Measurements from ENCODE around the gene KIAA1671. TPM values are rescaled to one million over a fixed set of nuclear protein-coding genes. Genes with fewer than 3 reads are reported as not detected.

KIAA1671 gene
- total RNA-seq, 2 experiments from 2014 or later: 6.5 to 6.8 TPM

DNA sequence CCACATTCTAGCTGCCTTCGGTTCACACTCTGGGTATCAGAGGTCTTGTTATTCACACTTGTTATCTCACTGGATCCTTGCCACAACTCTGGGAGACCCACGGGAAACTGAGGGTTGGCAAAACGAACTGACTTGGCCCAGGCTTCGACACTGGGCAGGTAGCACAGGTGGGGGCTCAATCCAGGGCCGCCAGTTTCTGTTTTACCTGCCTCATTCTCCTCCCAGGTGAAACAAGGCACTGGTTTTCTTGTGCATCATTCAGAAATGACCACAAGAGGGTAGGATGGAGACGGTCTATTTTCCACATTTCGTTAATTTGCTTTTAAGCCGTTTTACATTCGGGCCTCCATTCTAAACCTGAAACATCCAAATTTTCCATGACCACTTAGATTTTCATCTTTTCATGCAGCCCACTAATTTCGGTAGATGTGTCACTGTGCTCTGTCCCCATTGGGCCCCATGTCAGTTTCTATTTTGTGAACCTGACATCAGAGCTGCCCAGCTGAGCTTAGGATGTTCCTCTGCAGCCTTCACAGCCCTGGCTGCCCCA is 108.1 kb downstream of the KIAA1671 start:
- peak overlapping the region; percentile 90 for H3K27ac Mint-ChIP-seq
- H3K36me3 Mint-ChIP-seq (ENCODE audit: low read depth): no peaks in the 10 kb centered on the region
- peaks cover 75% of the 10 kb centered on the region for H3K4me1 Mint-ChIP-seq (ENCODE audit: low read depth)
- DNase-seq (peak; percentile 85), ATAC-seq (peak; percentile 74)
- TF ChIP-seq, protein P1, sequence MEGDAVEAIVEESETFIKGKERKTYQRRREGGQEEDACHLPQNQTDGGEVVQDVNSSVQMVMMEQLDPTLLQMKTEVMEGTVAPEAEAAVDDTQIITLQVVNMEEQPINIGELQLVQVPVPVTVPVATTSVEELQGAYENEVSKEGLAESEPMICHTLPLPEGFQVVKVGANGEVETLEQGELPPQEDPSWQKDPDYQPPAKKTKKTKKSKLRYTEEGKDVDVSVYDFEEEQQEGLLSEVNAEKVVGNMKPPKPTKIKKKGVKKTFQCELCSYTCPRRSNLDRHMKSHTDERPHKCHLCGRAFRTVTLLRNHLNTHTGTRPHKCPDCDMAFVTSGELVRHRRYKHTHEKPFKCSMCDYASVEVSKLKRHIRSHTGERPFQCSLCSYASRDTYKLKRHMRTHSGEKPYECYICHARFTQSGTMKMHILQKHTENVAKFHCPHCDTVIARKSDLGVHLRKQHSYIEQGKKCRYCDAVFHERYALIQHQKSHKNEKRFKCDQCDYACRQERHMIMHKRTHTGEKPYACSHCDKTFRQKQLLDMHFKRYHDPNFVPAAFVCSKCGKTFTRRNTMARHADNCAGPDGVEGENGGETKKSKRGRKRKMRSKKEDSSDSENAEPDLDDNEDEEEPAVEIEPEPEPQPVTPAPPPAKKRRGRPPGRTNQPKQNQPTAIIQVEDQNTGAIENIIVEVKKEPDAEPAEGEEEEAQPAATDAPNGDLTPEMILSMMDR (IDR thresholded peaks at IDR 0.05): peak; percentile 70
- no peaks in the 10 kb centered on the region for H3K9me3 Mint-ChIP-seq
- peak overlapping the region; percentile 57 for H3K4me3 Mint-ChIP-seq
- POLR2A ChIA-PET: interaction anchor here (0.9 to 6.4 kb wide), 5 partner anchors 10 to 506 kb away, joined by 3 to 44 read pairs (median 7); partner anchors contain the start of gene GUCD1
- intact Hi-C loops (cut with micrococcal nuclease): no loop called here
- no peaks in the 10 kb centered on the region for H3K27me3 Mint-ChIP-seq
- CTCF ChIA-PET: interaction anchor here (0.6 to 5.3 kb wide), 13 partner anchors 10 to 122 kb away, joined by 3 to 45 read pairs (median 5); no protein-coding TSS in a partner anchor

DNA sequence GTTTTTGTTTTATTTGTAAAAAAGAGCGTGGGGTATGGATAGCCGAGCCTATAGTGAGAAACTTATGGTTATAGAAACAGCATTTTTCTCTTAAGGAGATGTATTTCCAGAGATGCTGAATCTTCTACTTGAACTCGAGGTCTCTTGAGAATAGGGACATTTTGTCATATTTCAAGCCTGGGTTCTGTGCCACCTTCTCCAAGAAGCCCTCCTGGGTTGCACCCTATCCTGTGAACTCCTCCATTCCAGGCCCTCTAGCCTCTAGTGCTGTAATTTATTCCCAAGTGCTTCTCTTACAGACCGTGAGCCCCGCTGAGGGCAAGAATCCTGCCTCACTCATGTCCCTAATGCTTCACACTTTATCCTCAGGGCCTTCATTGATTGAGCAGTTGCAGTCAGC is 108.6 kb downstream of the KIAA1671 start:
- H3K4me1 Mint-ChIP-seq (ENCODE audit: low read depth): peaks cover 75% of the 10 kb centered on the region
- no peak for DNase-seq
- H3K27ac Mint-ChIP-seq: peak overlapping the region; percentile 90
- peak overlapping the region; percentile 57 for H3K4me3 Mint-ChIP-seq
- intact Hi-C loops (cut with micrococcal nuclease): no loop called here
- TF ChIP-seq, protein P1 (IDR thresholded peaks at IDR 0.05): no peak
- no peak for ATAC-seq
- no peaks in the 10 kb centered on the region for H3K9me3 Mint-ChIP-seq
- H3K27me3 Mint-ChIP-seq: no peaks in the 10 kb centered on the region
- H3K36me3 Mint-ChIP-seq (ENCODE audit: low read depth): no peaks in the 10 kb centered on the region
- ChIA-PET POLR2A (interaction anchor here (2.0 to 6.4 kb wide), 4 partner anchors 9 to 26 kb away, joined by 6 to 44 read pairs (median 8); no protein-coding TSS in a partner anchor), CTCF (interaction anchor here (0.6 to 5.3 kb wide), 11 partner anchors 9 to 122 kb away, joined by 3 to 45 read pairs (median 5); no protein-coding TSS in a partner anchor)

DNA sequence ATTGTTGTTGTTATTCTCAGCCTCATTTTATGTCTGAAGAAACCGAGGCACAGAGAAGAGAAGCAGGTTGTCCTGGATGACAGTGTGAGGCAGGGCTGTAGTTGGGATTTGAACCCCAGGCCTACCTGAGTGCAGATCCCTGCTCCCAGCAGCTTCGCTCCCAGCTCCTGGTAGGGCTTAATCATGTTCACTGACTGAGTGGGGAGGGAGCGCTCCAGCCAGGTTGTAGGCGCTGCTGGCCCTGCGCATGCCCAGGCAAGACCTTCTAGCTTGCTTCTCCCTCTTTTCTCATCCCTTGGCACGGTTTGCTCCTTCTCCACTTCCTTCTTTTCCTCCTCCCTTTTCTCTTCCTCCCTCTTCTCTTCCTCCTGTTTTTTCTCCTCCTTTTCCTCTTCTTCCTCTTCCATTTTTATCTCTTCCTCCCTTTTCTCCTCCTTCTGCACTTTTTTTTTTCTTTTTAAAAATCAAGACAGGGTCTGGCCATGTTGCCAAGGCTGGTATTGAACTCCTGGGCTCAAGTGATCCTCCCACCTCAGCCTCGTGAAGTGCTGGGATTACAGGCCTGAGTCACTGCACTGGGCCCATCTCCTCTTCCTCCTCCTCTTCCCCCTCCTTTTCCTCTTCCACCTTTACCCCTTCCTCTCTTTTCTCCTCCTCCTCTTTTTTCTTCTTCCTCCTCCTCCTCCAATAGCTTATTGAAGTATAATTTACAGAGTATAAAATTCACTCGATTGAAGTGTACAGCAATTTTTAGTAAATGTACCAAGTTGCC is 109.3 kb downstream of the KIAA1671 start:
- no peaks in the 10 kb centered on the region for H3K9me3 Mint-ChIP-seq
- no peaks in the 10 kb centered on the region for H3K27me3 Mint-ChIP-seq
- ATAC-seq: no peak
- intact Hi-C loops (cut with micrococcal nuclease): no loop called here
- DNase-seq: no peak
- TF ChIP-seq, protein P1 (IDR thresholded peaks at IDR 0.05): no peak
- H3K36me3 Mint-ChIP-seq (ENCODE audit: low read depth): no peaks in the 10 kb centered on the region
- H3K4me3 Mint-ChIP-seq: peak overlapping the region; percentile 67
- POLR2A ChIA-PET: interaction anchor here (2.0 to 6.4 kb wide), 4 partner anchors 9 to 25 kb away, joined by 6 to 44 read pairs (median 8); no protein-coding TSS in a partner anchor
- CTCF ChIA-PET: interaction anchor here (1.0 to 5.3 kb wide), 7 partner anchors 9 to 123 kb away, joined by 3 to 45 read pairs (median 6); no protein-coding TSS in a partner anchor
- peaks cover 81% of the 10 kb centered on the region for H3K4me1 Mint-ChIP-seq (ENCODE audit: low read depth)
- peak overlapping the region; percentile 90 for H3K27ac Mint-ChIP-seq

DNA sequence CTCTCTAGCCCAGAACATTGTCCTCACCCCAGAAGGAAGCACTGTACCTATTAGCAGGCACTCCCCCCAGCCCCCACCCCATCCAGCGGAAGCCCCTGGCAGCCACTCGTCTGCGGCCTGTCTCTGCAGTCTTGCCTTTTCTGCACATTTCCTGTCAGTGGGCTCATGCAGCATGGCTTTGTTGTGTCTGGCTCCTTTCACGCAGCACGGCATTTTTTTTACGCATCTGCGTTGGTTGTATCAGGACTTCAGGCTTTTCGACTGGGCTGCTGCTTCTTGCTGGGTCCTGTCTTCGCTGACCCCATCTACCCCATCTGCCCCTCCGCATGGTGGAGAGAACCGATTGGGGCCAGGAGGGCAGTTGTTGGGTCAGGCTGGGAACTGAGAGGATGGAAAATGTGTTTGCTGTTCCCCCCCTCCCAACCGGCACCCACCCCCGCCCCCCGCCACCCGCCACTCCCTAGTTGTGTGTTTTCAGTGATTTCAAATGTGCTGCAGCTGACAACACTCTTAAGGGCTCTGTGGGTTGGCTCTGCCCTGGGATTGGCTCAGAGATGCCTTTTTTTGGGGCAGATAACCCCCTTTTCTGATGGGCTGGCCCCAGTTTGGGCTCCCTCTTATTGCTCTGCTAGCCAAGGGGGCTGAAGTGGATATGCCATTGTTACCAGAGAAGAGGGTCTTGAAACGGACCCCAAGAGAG is 110.0 kb downstream of the KIAA1671 start:
- TF ChIP-seq, protein P1 (IDR thresholded peaks at IDR 0.05): no peak
- DNase-seq (peak; percentile 84), ATAC-seq (peak; percentile 72)
- Mint-ChIP-seq H3K4me1 (ENCODE audit: low read depth) (peaks cover 82% of the 10 kb centered on the region), H3K36me3 (ENCODE audit: low read depth) (no peaks in the 10 kb centered on the region), H3K27me3 (no peaks in the 10 kb centered on the region), H3K9me3 (no peaks in the 10 kb centered on the region), H3K4me3 (peak overlapping the region; percentile 67), H3K27ac (peak overlapping the region; percentile 90)
- POLR2A ChIA-PET: interaction anchor here (2.6 to 6.4 kb wide), 2 partner anchors 10 to 16 kb away, joined by 8 to 44 read pairs; no protein-coding TSS in a partner anchor
- CTCF ChIA-PET: interaction anchor here (1.0 to 5.3 kb wide), 6 partner anchors 9 to 111 kb away, joined by 3 to 45 read pairs (median 6); no protein-coding TSS in a partner anchor
- intact Hi-C loops (cut with micrococcal nuclease): no loop called here
